ENCODE results near the gene ANO2.

Gene ANO2

GRCh38 chr12:5984873-5985272 is 39.8 kb upstream of the ANO2 start:
- DNase-seq (ENCODE audit: low read depth), result no peak
- no peak overlapping the region for H3K4me3 ChIP-seq (ENCODE audit: low read length)
- no peak for TF ChIP-seq CTCF (IDR thresholded peaks at IDR 0.05; ENCODE audit: insufficient read depth, low read depth, low read length, missing control alignments)

- no peak for TF ChIP-seq CTCF (IDR thresholded peaks at IDR 0.05; ENCODE audit: insufficient read depth, low read depth, low read length, missing control alignments)
- no peak for DNase-seq (ENCODE audit: low read depth)
- H3K4me3 ChIP-seq (ENCODE audit: low read length), result no peak overlapping the region
Measured at GRCh38 chr12:5982106-5982505, 37.0 kb upstream of the ANO2 start.

- TF ChIP-seq CTCF (IDR thresholded peaks at IDR 0.05; ENCODE audit: insufficient read depth, low read depth, low read length, missing control alignments), result no peak
- no peak overlapping the region for H3K4me3 ChIP-seq (ENCODE audit: low read length)
- DNase-seq (ENCODE audit: low read depth), result no peak
Measured at GRCh38 chr12:5977556-5977955, 32.5 kb upstream of the ANO2 start.

GRCh38 chr12:5976711-5977110 is 31.7 kb upstream of the ANO2 start:
- no peak for TF ChIP-seq CTCF (IDR thresholded peaks at IDR 0.05; ENCODE audit: insufficient read depth, low read depth, low read length, missing control alignments)
- DNase-seq (ENCODE audit: low read depth), result no peak
- H3K4me3 ChIP-seq (ENCODE audit: low read length), result no peak overlapping the region

- H3K4me3 ChIP-seq (ENCODE audit: low read length), result no peak overlapping the region
- DNase-seq (ENCODE audit: low read depth), result no peak
- TF ChIP-seq CTCF (IDR thresholded peaks at IDR 0.05; ENCODE audit: insufficient read depth, low read depth, low read length, missing control alignments), result no peak
Measured at GRCh38 chr12:5976196-5976595, 31.1 kb upstream of the ANO2 start.

- H3K4me3 ChIP-seq (ENCODE audit: low read length), result no peak overlapping the region
- no peak for DNase-seq (ENCODE audit: low read depth)
- no peak for TF ChIP-seq CTCF (IDR thresholded peaks at IDR 0.05; ENCODE audit: insufficient read depth, low read depth, low read length, missing control alignments)
Measured at GRCh38 chr12:5973461-5974115, 28.5 kb upstream of the ANO2 start.

GRCh38 chr12:5972387-5972786 is 27.3 kb upstream of the ANO2 start:
- TF ChIP-seq CTCF (IDR thresholded peaks at IDR 0.05; ENCODE audit: insufficient read depth, low read depth, low read length, missing control alignments), result no peak
- no peak for DNase-seq (ENCODE audit: low read depth)
- H3K4me3 ChIP-seq (ENCODE audit: low read length), result no peak overlapping the region

Measured in epithelial cell of esophagus (primary cell).